ENCODE data around the gene CXCL10.

Gene CXCL10

GRCh38 chr4:75985116-75985515, 38.2 kb downstream of the CXCL10 start:
- no peak for DNase-seq

- DNase-seq = no peak
Measured at GRCh38 chr4:75980576-75980975, 42.7 kb downstream of the CXCL10 start.

DNA sequence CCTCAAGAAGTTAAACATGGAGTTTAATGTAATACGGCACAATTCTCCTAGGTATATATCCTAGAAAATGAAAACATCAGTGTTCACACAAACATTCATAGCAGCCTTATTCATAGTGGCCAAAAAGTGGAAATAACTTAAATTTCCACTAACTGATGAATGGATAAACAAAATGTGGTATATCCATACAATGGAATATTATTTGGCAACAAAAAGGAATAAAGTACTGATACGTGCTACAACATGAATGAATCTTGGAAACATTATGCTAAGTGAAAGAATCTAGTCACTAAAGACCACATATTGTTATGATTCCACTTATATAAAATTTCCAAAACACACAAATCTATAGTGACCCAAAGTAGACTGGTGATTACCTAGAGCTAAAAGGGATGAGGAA, 47.1 kb downstream of the CXCL10 start:
- no peak for DNase-seq

GRCh38 chr4:75973766-75974165, 49.5 kb downstream of the CXCL10 start:
- no peak for DNase-seq

Data from GF-D8 (cell line).